Kidney (tissue), 14 donors: ENCODE data around the gene CCR8. TPM values are rescaled to one million over a fixed set of nuclear protein-coding genes. Genes with fewer than 3 reads are reported as not detected.
"Not testable (repeated sequence)": the region's sequence is repeated elsewhere in the genome, so short reads cannot be mapped to it uniquely, and the experiment has no call there.

Experiments
- DNase-seq, 5 donors: peaks; one replicate each; pipeline ENCODE4 v3.0.0-alpha.2; 2013 to 2020
- FAIRE-seq: peaks from 2 replicates; lab custom pipeline; 2012; peaks lifted over from hg19 to GRCh38; lab: Jason Lieb, UNC
- H3K27ac ChIP-seq, 2 donors: one replicate each; pipeline ENCODE4 v1.7.0; 2013; ENCODE audit warnings: low read depth in 2 of 2, low read length in 2 of 2, inconsistent platforms in 1 of 2
- H3K27me3 ChIP-seq: one replicate; pipeline ENCODE4 v1.7.1; 2013; ENCODE audit warnings: low read length, inconsistent platforms; ENCODE audit not compliant: control insufficient read depth, insufficient read depth
- H3K36me3 ChIP-seq, 3 donors: one replicate each; pipeline versions ENCODE4 v1.7.0 to v1.7.1; 2013; ENCODE audit warnings: low read length in 3 of 3, control low read depth in 1 of 3, inconsistent platforms in 1 of 3; ENCODE audit not compliant: insufficient read depth in 3 of 3, control insufficient read depth in 2 of 3
- H3K4me1 ChIP-seq, 3 donors: one replicate each; pipeline versions ENCODE4 v1.7.0 to v1.7.1; 2013; ENCODE audit warnings: low read length in 3 of 3, inconsistent platforms in 1 of 3, low read depth in 1 of 3; ENCODE audit not compliant: control insufficient read depth in 2 of 3, insufficient read depth in 2 of 3
- H3K4me3 ChIP-seq, 3 donors: one replicate each; pipeline versions ENCODE4 v1.7.0 to v1.8.1; 2013; ENCODE audit warnings: low read length in 3 of 3, control low read depth in 1 of 3, inconsistent platforms in 1 of 3
- H3K9ac ChIP-seq, 3 donors: one replicate each; pipeline versions ENCODE4 v1.7.0 to v1.7.1; 2013; ENCODE audit warnings: low read length in 3 of 3, control low read depth in 1 of 3, inconsistent platforms in 1 of 3
- H3K9me3 ChIP-seq, 3 donors: one replicate each; pipeline versions ENCODE4 v1.7.0 to v1.7.1; 2013; ENCODE audit warnings: low read length in 3 of 3, control low read depth in 1 of 3, inconsistent platforms in 1 of 3; ENCODE audit not compliant: control insufficient read depth in 2 of 3, insufficient read depth in 1 of 3
- CTCF ChIP-seq: IDR thresholded peaks from 3 replicates; pipeline ENCODE4 v1.5.1; 2012; ENCODE audit warnings: mild to moderate bottlenecking, moderate library complexity, borderline replicate concordance; ENCODE audit not compliant: insufficient read depth; ENCODE audit errors: extremely low read depth
- intact Hi-C: fragments of 100-400 bp; cut with DNase I; formaldehyde crosslinking; loops from one replicate; pipeline ENCODE4 v1.11.1; 2022
- polyA plus RNA-seq: library from polyadenylated mRNA; stranded (reverse); fragments of 350-450 nt; fragmentation: Illumina TruSeq; extraction: RNeasy Lipid Tissue Mini Kit (QIAGEN cat#74804); gene quantifications from one replicate; pipeline ENCODE4 v1.2.3, GENCODE V29; 2014; ENCODE audit warnings: low read depth, low replicate concordance; ENCODE audit not compliant: insufficient read depth
- total RNA-seq: library from RNA; stranded (reverse); fragmentation: NEBNext Ultra II Directional; extraction: Animal tissue kit (Norgen Biotek cat#: 25700); gene quantifications from one replicate; pipeline ENCODE4 v1.2.1, GENCODE V29; 2021
- donor health status: control.
- donor health status: control.
- donor health status: control.
- donor health status: control.
- donor health status: control.
- donor health status: DM: yes; HTN: yes; CAD: no.
- donor health status: Normal renal cell carcinoma (clear cell type).

CCR8 gene
- total and polyA plus RNA-seq, 2 donors from 2014 or later = 0.19 TPM; not detected in 1

GRCh38 chr3:39317571-39318169 lies 11.8 kb upstream of the CCR8 start:
- no peak for TF ChIP-seq CTCF
- Histone ChIP-seq H3K4me3 (no peak overlapping the region), H3K4me1 (no peaks in the 10 kb centered on the region), H3K36me3 (no peaks in the 10 kb centered on the region), H3K27me3 (no peaks in the 10 kb centered on the region), H3K9ac (no peak overlapping the region), H3K9me3 (no peaks in the 10 kb centered on the region), H3K27ac (no peak overlapping the region)
- DNase-seq = no peak
- intact Hi-C loops = no loop called here
- no peak for FAIRE-seq

DNA sequence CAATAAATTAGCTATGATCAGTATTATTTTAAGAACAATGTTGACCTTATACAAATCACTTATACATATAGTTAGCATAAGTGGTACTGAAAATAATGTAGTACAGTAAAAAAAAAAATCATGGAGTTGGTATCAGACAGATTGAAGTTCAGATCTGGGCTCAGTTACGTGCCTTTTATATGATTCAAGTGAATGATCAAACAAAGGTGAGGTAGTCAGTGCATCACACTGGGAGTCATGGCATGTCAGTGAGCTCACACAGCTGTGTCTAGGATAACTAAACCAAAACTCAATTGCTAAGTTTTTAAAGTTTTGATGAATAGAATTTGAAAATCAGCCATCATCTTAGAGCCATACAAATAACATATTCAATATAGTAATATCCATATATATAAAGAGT lies 11.2 kb upstream of the CCR8 start:
- intact Hi-C loops = no loop called here
- Histone ChIP-seq H3K27ac (no peak overlapping the region), H3K36me3 (no peaks in the 10 kb centered on the region), H3K9ac (no peak overlapping the region), H3K27me3 (no peaks in the 10 kb centered on the region), H3K9me3 (no peaks in the 10 kb centered on the region), H3K4me1 (no peaks in the 10 kb centered on the region), H3K4me3 (no peak overlapping the region)
- DNase-seq (no peak), FAIRE-seq (no peak)
- TF ChIP-seq CTCF = no peak

GRCh38 chr3:39319249-39319648 lies 10.3 kb upstream of the CCR8 start:
- no peak for TF ChIP-seq CTCF
- no peak for DNase-seq
- intact Hi-C loops = no loop called here
- H3K36me3 ChIP-seq = no peaks in the 10 kb centered on the region
- no peak overlapping the region for H3K27ac ChIP-seq
- no peaks in the 10 kb centered on the region for H3K9me3 ChIP-seq
- H3K27me3 ChIP-seq = no peaks in the 10 kb centered on the region
- no peaks in the 10 kb centered on the region for H3K4me1 ChIP-seq
- H3K4me3 ChIP-seq = no peak overlapping the region
- no peak overlapping the region for H3K9ac ChIP-seq
- FAIRE-seq = no peak

DNA sequence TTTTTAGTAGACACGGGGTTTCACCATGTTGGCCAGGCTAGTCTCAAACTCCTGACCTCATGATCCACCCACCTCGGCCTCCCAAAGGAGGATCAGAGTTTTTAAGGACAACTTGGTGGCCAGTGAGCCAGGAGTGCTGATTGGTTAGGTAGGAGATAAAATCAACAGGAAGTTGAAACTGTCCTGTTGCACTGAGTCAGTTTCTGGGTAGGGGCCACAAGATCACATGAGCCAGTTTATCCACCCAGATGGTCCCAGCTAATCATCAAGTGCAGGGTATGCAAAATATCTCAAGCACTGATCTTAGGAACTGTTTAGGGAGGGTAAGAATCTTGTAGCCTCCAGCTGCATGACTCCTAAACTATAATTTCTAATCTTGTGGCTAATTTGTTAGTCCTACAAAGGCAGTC lies 7.9 kb upstream of the CCR8 start:
- H3K36me3 ChIP-seq, intact Hi-C loops, DNase-seq, H3K27me3 ChIP-seq, H3K27ac ChIP-seq, H3K9ac ChIP-seq, H3K4me3 ChIP-seq, H3K9me3 ChIP-seq, H3K4me1 ChIP-seq, FAIRE-seq: not testable (repeated sequence)

DNA sequence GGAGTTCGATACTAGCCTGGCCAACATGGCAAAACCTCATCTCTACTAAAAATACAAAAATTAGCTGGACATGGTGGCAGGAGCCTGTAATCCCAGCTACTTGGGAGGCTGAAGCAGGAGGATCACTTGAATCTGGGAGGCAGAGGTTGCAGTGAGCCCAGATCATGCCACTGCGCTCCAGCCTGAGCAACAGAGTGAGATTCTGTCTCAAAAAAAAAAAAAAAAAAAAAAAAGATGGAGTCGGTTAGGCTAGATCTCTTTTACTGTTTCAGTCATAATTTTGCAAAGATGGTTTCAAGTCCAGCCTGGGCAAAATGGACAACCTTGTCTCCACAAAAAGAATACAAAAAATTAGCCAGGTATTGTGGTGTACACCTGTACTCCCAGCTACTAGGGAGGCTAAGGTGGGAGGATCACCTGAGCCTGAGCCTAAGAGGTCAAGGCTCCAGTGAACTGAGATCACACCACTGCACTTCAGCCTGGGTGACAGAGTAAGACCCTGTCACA lies 7.2 kb upstream of the CCR8 start:
- H3K27me3 ChIP-seq, H3K9me3 ChIP-seq, H3K4me3 ChIP-seq, H3K36me3 ChIP-seq, DNase-seq, H3K4me1 ChIP-seq, H3K9ac ChIP-seq, FAIRE-seq, H3K27ac ChIP-seq, intact Hi-C loops: not testable (repeated sequence)
